ENCODE data around the gene BHMT2. TPM values are rescaled to one million over a fixed set of nuclear protein-coding genes. Genes with fewer than 3 reads are reported as not detected.

The BHMT2 gene
- polyA plus RNA-seq, 4 donors = 0.45 to 4.1 (median 1.9) TPM

GRCh38 chr5:79030663-79031484 is 38.7 kb upstream of the BHMT2 start:
- Histone ChIP-seq H3K4me3 (ENCODE audit: low read depth in 1 of 3, low read length in 3 of 3) (no peak overlapping the region), H3K27ac (ENCODE audit: low read depth in 1 of 3, low read length in 2 of 3) (peak overlapping the region in 1 of 3 donors; percentile 76), H3K4me1 (ENCODE audit: control insufficient read depth in 3 of 3, insufficient read depth in 2 of 3, low read depth in 1 of 3, low read length in 2 of 3) (peaks cover 0 to 15% (median 0%) of the 10 kb centered on the region in 3 donors), H3K36me3 (ENCODE audit: control insufficient read depth in 3 of 3, insufficient read depth in 2 of 3, low read depth in 1 of 3, low read length in 3 of 3) (no peaks in the 10 kb centered on the region), H3K27me3 (ENCODE audit: control insufficient read depth in 3 of 3, insufficient read depth in 3 of 3, low read length in 3 of 3) (peaks cover 0 to 4% (median 0%) of the 10 kb centered on the region in 3 donors), H3K9me3 (ENCODE audit: control insufficient read depth in 2 of 2, insufficient read depth in 1 of 2, low read depth in 1 of 2, low read length in 1 of 2) (no peaks in the 10 kb centered on the region)
- DNase-seq = peak in 1 of 2 donors; percentile 52
- 78 to 89% (median 80%) methylated on average over 11 of the region's 11 CpGs for WGBS, 3 donors
- no peak for FAIRE-seq

DNA sequence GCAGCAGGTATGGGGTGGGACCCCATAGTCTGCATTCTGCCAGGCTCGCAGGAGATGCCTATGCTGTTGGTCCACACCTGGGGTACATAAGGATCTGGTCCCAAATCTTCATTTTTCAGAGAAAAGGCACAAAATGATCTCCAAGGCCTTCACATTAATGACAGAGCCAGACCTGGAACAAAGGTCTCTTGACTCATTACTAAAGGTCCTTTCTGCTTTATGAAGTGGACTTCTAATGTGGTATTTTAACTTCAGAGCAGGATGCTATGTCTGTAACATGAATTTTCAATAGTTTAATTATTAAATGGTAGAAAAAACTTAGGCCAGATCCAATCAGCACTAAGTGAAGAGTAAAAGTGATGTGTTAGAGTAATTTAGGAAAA is 38.1 kb upstream of the BHMT2 start:
- Histone ChIP-seq H3K4me3 (ENCODE audit: low read depth in 1 of 3, low read length in 3 of 3) (no peak overlapping the region), H3K36me3 (ENCODE audit: control insufficient read depth in 3 of 3, insufficient read depth in 2 of 3, low read depth in 1 of 3, low read length in 3 of 3) (no peaks in the 10 kb centered on the region), H3K4me1 (ENCODE audit: control insufficient read depth in 3 of 3, insufficient read depth in 2 of 3, low read depth in 1 of 3, low read length in 2 of 3) (peaks cover 0 to 15% (median 0%) of the 10 kb centered on the region in 3 donors), H3K9me3 (ENCODE audit: control insufficient read depth in 2 of 2, insufficient read depth in 1 of 2, low read depth in 1 of 2, low read length in 1 of 2) (no peaks in the 10 kb centered on the region), H3K27ac (ENCODE audit: low read depth in 1 of 3, low read length in 2 of 3) (peak overlapping the region in 1 of 3 donors; percentile 76), H3K27me3 (ENCODE audit: control insufficient read depth in 3 of 3, insufficient read depth in 3 of 3, low read length in 3 of 3) (peaks cover 0 to 1% (median 0%) of the 10 kb centered on the region in 3 donors)
- peak in 1 of 2 donors; percentile 32 for DNase-seq
- no peak for FAIRE-seq
- 89 to 100% (median 96%) methylated on average over 1 of the region's 1 CpG for WGBS, 3 donors

GRCh38 chr5:79032031-79032695 is 37.4 kb upstream of the BHMT2 start:
- H3K4me1 ChIP-seq (ENCODE audit: control insufficient read depth in 3 of 3, insufficient read depth in 2 of 3, low read depth in 1 of 3, low read length in 2 of 3) = peaks cover 0 to 15% (median 0%) of the 10 kb centered on the region in 3 donors
- H3K4me3 ChIP-seq (ENCODE audit: low read depth in 1 of 3, low read length in 3 of 3) = no peak overlapping the region
- H3K9me3 ChIP-seq (ENCODE audit: control insufficient read depth in 2 of 2, insufficient read depth in 1 of 2, low read depth in 1 of 2, low read length in 1 of 2) = peaks cover 0 to 5% of the 10 kb centered on the region in 2 donors
- no peaks in the 10 kb centered on the region for H3K36me3 ChIP-seq (ENCODE audit: control insufficient read depth in 3 of 3, insufficient read depth in 2 of 3, low read depth in 1 of 3, low read length in 3 of 3)
- FAIRE-seq = no peak
- no peak for DNase-seq
- no peaks in the 10 kb centered on the region for H3K27me3 ChIP-seq (ENCODE audit: control insufficient read depth in 3 of 3, insufficient read depth in 3 of 3, low read length in 3 of 3)
- peak overlapping the region in 1 of 3 donors; percentile 76 for H3K27ac ChIP-seq (ENCODE audit: low read depth in 1 of 3, low read length in 2 of 3)
- 86 to 92% (median 88%) methylated on average over 10 of the region's 10 CpGs for WGBS, 3 donors

DNA sequence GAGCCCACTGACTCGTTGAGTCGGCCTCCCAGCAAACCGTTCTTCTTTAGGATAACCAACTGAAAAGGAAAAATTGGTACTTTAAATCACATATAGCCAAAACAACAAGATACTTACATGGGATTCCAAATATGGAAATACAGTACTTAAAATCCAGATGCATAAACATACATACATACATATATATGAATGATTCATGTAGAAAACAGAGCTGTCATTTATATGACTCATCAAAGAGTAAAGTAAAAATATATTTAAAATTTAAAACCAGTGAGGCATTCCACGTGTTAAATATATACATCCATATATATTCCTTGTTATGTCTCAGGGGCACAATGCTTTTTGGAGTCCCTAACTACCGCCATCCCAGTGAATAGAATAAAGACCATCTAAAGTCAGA is 36.8 kb upstream of the BHMT2 start:
- peaks cover 0 to 9% of the 10 kb centered on the region in 2 donors for H3K9me3 ChIP-seq (ENCODE audit: control insufficient read depth in 2 of 2, insufficient read depth in 1 of 2, low read depth in 1 of 2, low read length in 1 of 2)
- peaks cover 0 to 15% (median 0%) of the 10 kb centered on the region in 3 donors for H3K4me1 ChIP-seq (ENCODE audit: control insufficient read depth in 3 of 3, insufficient read depth in 2 of 3, low read depth in 1 of 3, low read length in 2 of 3)
- no peaks in the 10 kb centered on the region for H3K27me3 ChIP-seq (ENCODE audit: control insufficient read depth in 3 of 3, insufficient read depth in 3 of 3, low read length in 3 of 3)
- H3K27ac ChIP-seq (ENCODE audit: low read depth in 1 of 3, low read length in 2 of 3) = no peak overlapping the region
- no peaks in the 10 kb centered on the region for H3K36me3 ChIP-seq (ENCODE audit: control insufficient read depth in 3 of 3, insufficient read depth in 2 of 3, low read depth in 1 of 3, low read length in 3 of 3)
- 91% methylated on average over 5 of the region's 5 CpGs for WGBS, 3 donors
- no peak overlapping the region for H3K4me3 ChIP-seq (ENCODE audit: low read depth in 1 of 3, low read length in 3 of 3)
- DNase-seq (no peak), FAIRE-seq (no peak)

GRCh38 chr5:79035237-79035636 is 34.3 kb upstream of the BHMT2 start:
- 94 to 96% (median 96%) methylated on average over 3 of the region's 3 CpGs for WGBS, 3 donors
- no peaks in the 10 kb centered on the region for H3K36me3 ChIP-seq (ENCODE audit: control insufficient read depth in 3 of 3, insufficient read depth in 2 of 3, low read depth in 1 of 3, low read length in 3 of 3)
- FAIRE-seq = no peak

DNA sequence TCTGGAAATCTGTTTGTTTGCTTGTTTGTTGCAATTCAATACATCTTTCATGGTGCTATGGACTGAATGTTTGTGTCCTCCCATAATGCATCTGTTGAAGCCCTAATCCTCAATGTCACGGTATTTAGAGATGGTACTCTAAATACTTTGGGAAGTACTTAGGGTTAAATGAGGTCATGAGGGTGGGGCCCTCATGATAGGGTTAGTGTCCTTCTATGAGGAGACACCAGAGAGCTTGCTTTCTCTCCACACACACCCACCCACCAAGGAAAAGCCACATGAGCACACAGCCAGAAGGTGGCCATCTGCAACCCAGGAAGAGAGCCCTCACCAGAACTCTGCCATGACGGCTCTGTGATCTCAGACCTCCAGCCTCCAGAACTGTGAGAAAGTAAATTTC is 32.8 kb upstream of the BHMT2 start:
- Histone ChIP-seq H3K27ac (ENCODE audit: low read depth in 1 of 3, low read length in 2 of 3) (no peak overlapping the region), H3K27me3 (ENCODE audit: control insufficient read depth in 3 of 3, insufficient read depth in 3 of 3, low read length in 3 of 3) (no peaks in the 10 kb centered on the region), H3K9me3 (ENCODE audit: control insufficient read depth in 2 of 2, insufficient read depth in 1 of 2, low read depth in 1 of 2, low read length in 1 of 2) (peaks cover 0 to 9% of the 10 kb centered on the region in 2 donors), H3K4me3 (ENCODE audit: low read depth in 1 of 3, low read length in 3 of 3) (no peak overlapping the region), H3K36me3 (ENCODE audit: control insufficient read depth in 3 of 3, insufficient read depth in 2 of 3, low read depth in 1 of 3, low read length in 3 of 3) (no peaks in the 10 kb centered on the region), H3K4me1 (ENCODE audit: control insufficient read depth in 3 of 3, insufficient read depth in 2 of 3, low read depth in 1 of 3, low read length in 2 of 3) (peaks cover 0 to 6% (median 0%) of the 10 kb centered on the region in 3 donors)
- no peak for DNase-seq
- WGBS, 3 donors = 94 to 96% (median 96%) methylated on average over 2 of the region's 2 CpGs
- FAIRE-seq = no peak

More at GRCh38 chr5:79035237-79035636, 34.3 kb upstream of the BHMT2 start:
- Histone ChIP-seq H3K9me3 (ENCODE audit: control insufficient read depth in 2 of 2, insufficient read depth in 1 of 2, low read depth in 1 of 2, low read length in 1 of 2) (peaks cover 0 to 9% of the 10 kb centered on the region in 2 donors), H3K4me3 (ENCODE audit: low read depth in 1 of 3, low read length in 3 of 3) (no peak overlapping the region), H3K27ac (ENCODE audit: low read depth in 1 of 3, low read length in 2 of 3) (no peak overlapping the region), H3K4me1 (ENCODE audit: control insufficient read depth in 3 of 3, insufficient read depth in 2 of 3, low read depth in 1 of 3, low read length in 2 of 3) (peaks cover 0 to 15% (median 0%) of the 10 kb centered on the region in 3 donors), H3K27me3 (ENCODE audit: control insufficient read depth in 3 of 3, insufficient read depth in 3 of 3, low read length in 3 of 3) (no peaks in the 10 kb centered on the region)
- no peak for DNase-seq

- FAIRE-seq = no peak
Observed at GRCh38 chr5:79042188-79042587, 27.4 kb upstream of the BHMT2 start.

GRCh38 chr5:79047199-79047598 is 22.4 kb upstream of the BHMT2 start:
- no peak overlapping the region for H3K27ac ChIP-seq (ENCODE audit: low read depth in 1 of 3, low read length in 2 of 3)
- 89 to 92% (median 89%) methylated on average over 3 of the region's 3 CpGs for WGBS, 3 donors

More at GRCh38 chr5:79042188-79042587, 27.4 kb upstream of the BHMT2 start:
- no peak for DNase-seq
- Histone ChIP-seq H3K27ac (ENCODE audit: low read depth in 1 of 3, low read length in 2 of 3) (no peak overlapping the region), H3K4me3 (ENCODE audit: low read depth in 1 of 3, low read length in 3 of 3) (no peak overlapping the region), H3K36me3 (ENCODE audit: control insufficient read depth in 3 of 3, insufficient read depth in 2 of 3, low read depth in 1 of 3, low read length in 3 of 3) (no peaks in the 10 kb centered on the region), H3K27me3 (ENCODE audit: control insufficient read depth in 3 of 3, insufficient read depth in 3 of 3, low read length in 3 of 3) (peaks cover 0 to 2% (median 0%) of the 10 kb centered on the region in 3 donors), H3K4me1 (ENCODE audit: control insufficient read depth in 3 of 3, insufficient read depth in 2 of 3, low read depth in 1 of 3, low read length in 2 of 3) (no peaks in the 10 kb centered on the region), H3K9me3 (ENCODE audit: control insufficient read depth in 2 of 2, insufficient read depth in 1 of 2, low read depth in 1 of 2, low read length in 1 of 2) (peaks cover 0 to 8% of the 10 kb centered on the region in 2 donors)
- WGBS, 3 donors = 73 to 83% (median 83%) methylated on average over 3 of the region's 3 CpGs

More at GRCh38 chr5:79047199-79047598, 22.4 kb upstream of the BHMT2 start:
- DNase-seq (no peak), FAIRE-seq (no peak)
- Histone ChIP-seq H3K9me3 (ENCODE audit: control insufficient read depth in 2 of 2, insufficient read depth in 1 of 2, low read depth in 1 of 2, low read length in 1 of 2) (peaks cover 0 to 9% of the 10 kb centered on the region in 2 donors), H3K4me1 (ENCODE audit: control insufficient read depth in 3 of 3, insufficient read depth in 2 of 3, low read depth in 1 of 3, low read length in 2 of 3) (no peaks in the 10 kb centered on the region), H3K36me3 (ENCODE audit: control insufficient read depth in 3 of 3, insufficient read depth in 2 of 3, low read depth in 1 of 3, low read length in 3 of 3) (no peaks in the 10 kb centered on the region), H3K27me3 (ENCODE audit: control insufficient read depth in 3 of 3, insufficient read depth in 3 of 3, low read length in 3 of 3) (peaks cover 0 to 2% (median 0%) of the 10 kb centered on the region in 3 donors), H3K4me3 (ENCODE audit: low read depth in 1 of 3, low read length in 3 of 3) (no peak overlapping the region)

Measured in small intestine (tissue), 7 donors.